ENCODE data around the gene OGG1. TPM values are rescaled to one million over a fixed set of nuclear protein-coding genes. Genes with fewer than 3 reads are reported as not detected.

Gene OGG1
- polyA plus RNA-seq, 1 donor from 2014 or later: 34.4 TPM

GRCh38 chr3:9717563-9717962 is 32.2 kb upstream of the OGG1 start:
- Histone ChIP-seq H3K4me3 (ENCODE audit: low read length) (no peak overlapping the region), H3K36me3 (ENCODE audit: insufficient read depth, low read length) (no peaks in the 10 kb centered on the region), H3K9me2 (ENCODE audit: insufficient read depth, low read length) (no peaks in the 10 kb centered on the region), H3K9me3 (ENCODE audit: low read length) (no peaks in the 10 kb centered on the region), H3K27me3 (ENCODE audit: insufficient read depth, low read depth, low read length) (no peaks in the 10 kb centered on the region), H3K27ac (ENCODE audit: low read length) (no peak overlapping the region), H4K20me1 (ENCODE audit: insufficient read depth) (no peaks in the 10 kb centered on the region), H2AFZ (ENCODE audit: low read depth, low read length) (no peak overlapping the region), H3K9ac (ENCODE audit: low read length) (no peak overlapping the region), H3K4me2 (ENCODE audit: low read length) (no peak overlapping the region), H3F3A (ENCODE audit: insufficient read depth, low read length, poor library complexity, severe bottlenecking) (no peaks in the 10 kb centered on the region), H3K79me2 (replicated peaks; ENCODE audit: insufficient read depth, low read length) (no peaks in the 10 kb centered on the region)
- TF ChIP-seq SMC3 (conservative IDR thresholded peaks at IDR 0.05; ENCODE audit: poor library complexity) (no peak), EP300 (conservative IDR thresholded peaks at IDR 0.05; ENCODE audit: poor library complexity, severe bottlenecking) (no peak), TAF1 (IDR thresholded peaks at IDR 0.05; ENCODE audit: low read depth) (no peak), EZH2 (IDR thresholded peaks at IDR 0.05; ENCODE audit: borderline replicate concordance, insufficient read depth, low read length, poor library complexity, severe bottlenecking) (no peak), MXI1 (conservative IDR thresholded peaks at IDR 0.05; ENCODE audit: poor library complexity, severe bottlenecking) (no peak), POLR2AphosphoS5 (IDR thresholded peaks at IDR 0.05) (no peak), REST (IDR thresholded peaks at IDR 0.05; ENCODE audit: borderline replicate concordance) (no peak), RAD21 (conservative IDR thresholded peaks at IDR 0.05) (no peak), CTCF (IDR thresholded peaks at IDR 0.05; ENCODE audit: poor library complexity, severe bottlenecking) (no peak)

- no peaks in the 10 kb centered on the region for H3K36me3 ChIP-seq (ENCODE audit: insufficient read depth, low read length)
- no peaks in the 10 kb centered on the region for H3K9me3 ChIP-seq (ENCODE audit: low read length)
- no peak overlapping the region for H2AFZ ChIP-seq (ENCODE audit: low read depth, low read length)
- no peaks in the 10 kb centered on the region for H4K20me1 ChIP-seq (ENCODE audit: insufficient read depth)
- no peaks in the 10 kb centered on the region for H3K27me3 ChIP-seq (ENCODE audit: insufficient read depth, low read depth, low read length)
- no peak overlapping the region for H3K9ac ChIP-seq (ENCODE audit: low read length)
- H3K27ac ChIP-seq (ENCODE audit: low read length): no peak overlapping the region
- TF ChIP-seq POLR2AphosphoS5 (IDR thresholded peaks at IDR 0.05) (no peak), TAF1 (IDR thresholded peaks at IDR 0.05; ENCODE audit: low read depth) (no peak)
- no peak overlapping the region for H3K4me3 ChIP-seq (ENCODE audit: low read length)
- H3K9me2 ChIP-seq (ENCODE audit: insufficient read depth, low read length): no peaks in the 10 kb centered on the region
- no peaks in the 10 kb centered on the region for H3F3A ChIP-seq (ENCODE audit: insufficient read depth, low read length, poor library complexity, severe bottlenecking)
- H3K79me2 ChIP-seq (replicated peaks; ENCODE audit: insufficient read depth, low read length): no peaks in the 10 kb centered on the region
- no peak overlapping the region for H3K4me2 ChIP-seq (ENCODE audit: low read length)
These were observed 31.6 kb upstream of the OGG1 start for GRCh38 chr3:9718118-9718517.
